ENCODE measurements around the gene SLC2A2. TPM values are rescaled to one million over a fixed set of nuclear protein-coding genes. Genes with fewer than 3 reads are reported as not detected.
A peak's percentile ranks its signal among the peaks of the same experiment; 100 is the strongest.

Gene SLC2A2
- total RNA-seq, 1 donor from 2014 or later = not detected

GRCh38 chr3:171049861-171050444, 23.4 kb upstream of the SLC2A2 start:
- TF ChIP-seq CTCF (IDR thresholded peaks at IDR 0.05; ENCODE audit: partially characterized antibody, unreplicated experiment) = peak; percentile 70

GRCh38 chr3:171046760-171047159, 20.2 kb upstream of the SLC2A2 start:
- peaks cover 7% of the 10 kb centered on the region for H3K4me1 Mint-ChIP-seq (ENCODE audit: low read depth, unreplicated experiment)
- H3K27ac Mint-ChIP-seq (ENCODE audit: unreplicated experiment) = no peak overlapping the region
- no peak for TF ChIP-seq CTCF (IDR thresholded peaks at IDR 0.05; ENCODE audit: partially characterized antibody, unreplicated experiment)
- H3K36me3 Mint-ChIP-seq (ENCODE audit: unreplicated experiment) = no peaks in the 10 kb centered on the region
- DNase-seq = no peak
- no peak overlapping the region for H3K4me3 Mint-ChIP-seq (ENCODE audit: unreplicated experiment)
- no peaks in the 10 kb centered on the region for H3K27me3 Mint-ChIP-seq (ENCODE audit: unreplicated experiment)
- H3K9me3 Mint-ChIP-seq (ENCODE audit: unreplicated experiment) = peaks cover under 1% of the 10 kb centered on the region

More at GRCh38 chr3:171049861-171050444, 23.4 kb upstream of the SLC2A2 start:
- no peaks in the 10 kb centered on the region for H3K27me3 Mint-ChIP-seq (ENCODE audit: unreplicated experiment)
- peak overlapping the region; percentile 10 for H3K27ac Mint-ChIP-seq (ENCODE audit: unreplicated experiment)
- H3K4me1 Mint-ChIP-seq (ENCODE audit: low read depth, unreplicated experiment) = peaks cover 7% of the 10 kb centered on the region
- peak; percentile 56 for DNase-seq
- peaks cover 1% of the 10 kb centered on the region for H3K9me3 Mint-ChIP-seq (ENCODE audit: unreplicated experiment)
- no peak overlapping the region for H3K4me3 Mint-ChIP-seq (ENCODE audit: unreplicated experiment)
- H3K36me3 Mint-ChIP-seq (ENCODE audit: unreplicated experiment) = no peaks in the 10 kb centered on the region

- no peak overlapping the region for H3K4me3 Mint-ChIP-seq (ENCODE audit: unreplicated experiment)
- no peaks in the 10 kb centered on the region for H3K9me3 Mint-ChIP-seq (ENCODE audit: unreplicated experiment)
- peaks cover 7% of the 10 kb centered on the region for H3K4me1 Mint-ChIP-seq (ENCODE audit: low read depth, unreplicated experiment)
- no peaks in the 10 kb centered on the region for H3K36me3 Mint-ChIP-seq (ENCODE audit: unreplicated experiment)
- no peaks in the 10 kb centered on the region for H3K27me3 Mint-ChIP-seq (ENCODE audit: unreplicated experiment)
- DNase-seq = no peak
- H3K27ac Mint-ChIP-seq (ENCODE audit: unreplicated experiment) = no peak overlapping the region
- TF ChIP-seq CTCF (IDR thresholded peaks at IDR 0.05; ENCODE audit: partially characterized antibody, unreplicated experiment) = no peak
Observed at GRCh38 chr3:171044835-171045793, 18.6 kb upstream of the SLC2A2 start.

GRCh38 chr3:171044384-171044783, 17.9 kb upstream of the SLC2A2 start:
- no peak for DNase-seq
- H3K4me1 Mint-ChIP-seq (ENCODE audit: low read depth, unreplicated experiment) = peaks cover 4% of the 10 kb centered on the region
- H3K36me3 Mint-ChIP-seq (ENCODE audit: unreplicated experiment) = no peaks in the 10 kb centered on the region
- H3K27me3 Mint-ChIP-seq (ENCODE audit: unreplicated experiment) = no peaks in the 10 kb centered on the region
- H3K9me3 Mint-ChIP-seq (ENCODE audit: unreplicated experiment) = no peaks in the 10 kb centered on the region
- no peak for TF ChIP-seq CTCF (IDR thresholded peaks at IDR 0.05; ENCODE audit: partially characterized antibody, unreplicated experiment)
- no peak overlapping the region for H3K27ac Mint-ChIP-seq (ENCODE audit: unreplicated experiment)
- H3K4me3 Mint-ChIP-seq (ENCODE audit: unreplicated experiment) = no peak overlapping the region

- Mint-ChIP-seq H3K9me3 (ENCODE audit: unreplicated experiment) (no peaks in the 10 kb centered on the region), H3K27me3 (ENCODE audit: unreplicated experiment) (no peaks in the 10 kb centered on the region), H3K27ac (ENCODE audit: unreplicated experiment) (no peak overlapping the region), H3K4me1 (ENCODE audit: low read depth, unreplicated experiment) (no peaks in the 10 kb centered on the region), H3K36me3 (ENCODE audit: unreplicated experiment) (no peaks in the 10 kb centered on the region), H3K4me3 (ENCODE audit: unreplicated experiment) (no peak overlapping the region)
- TF ChIP-seq CTCF (IDR thresholded peaks at IDR 0.05; ENCODE audit: partially characterized antibody, unreplicated experiment) = no peak
- DNase-seq = no peak
Observed at GRCh38 chr3:171039674-171040073, 13.2 kb upstream of the SLC2A2 start.
